ENCODE data around the gene GRK4.

DNA sequence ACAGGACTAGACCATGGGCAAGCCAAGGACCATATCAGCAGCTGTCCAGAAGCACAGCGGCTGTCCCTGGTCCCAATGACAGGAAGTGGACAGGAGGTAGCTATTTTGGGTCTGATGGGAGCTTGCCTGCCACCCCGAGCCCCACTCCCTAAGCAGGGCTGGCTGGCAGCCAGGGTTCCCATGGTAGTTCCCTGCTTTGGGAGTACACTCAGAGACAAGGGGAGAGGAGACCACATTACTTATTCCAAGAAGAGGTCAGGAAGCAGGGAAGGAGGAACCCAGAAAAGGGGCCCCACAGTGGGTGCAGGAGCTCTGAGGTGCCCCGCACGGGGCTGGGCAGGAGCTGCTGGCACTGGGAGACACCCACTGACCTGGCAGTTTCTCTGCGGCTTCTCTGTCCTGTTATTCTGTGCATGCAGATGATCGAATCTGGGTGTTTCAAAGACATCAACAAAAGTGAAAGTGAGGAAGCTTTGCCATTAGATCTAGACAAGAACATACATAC, 74.6 kb downstream of the GRK4 start:
- TF ChIP-seq, protein P1, sequence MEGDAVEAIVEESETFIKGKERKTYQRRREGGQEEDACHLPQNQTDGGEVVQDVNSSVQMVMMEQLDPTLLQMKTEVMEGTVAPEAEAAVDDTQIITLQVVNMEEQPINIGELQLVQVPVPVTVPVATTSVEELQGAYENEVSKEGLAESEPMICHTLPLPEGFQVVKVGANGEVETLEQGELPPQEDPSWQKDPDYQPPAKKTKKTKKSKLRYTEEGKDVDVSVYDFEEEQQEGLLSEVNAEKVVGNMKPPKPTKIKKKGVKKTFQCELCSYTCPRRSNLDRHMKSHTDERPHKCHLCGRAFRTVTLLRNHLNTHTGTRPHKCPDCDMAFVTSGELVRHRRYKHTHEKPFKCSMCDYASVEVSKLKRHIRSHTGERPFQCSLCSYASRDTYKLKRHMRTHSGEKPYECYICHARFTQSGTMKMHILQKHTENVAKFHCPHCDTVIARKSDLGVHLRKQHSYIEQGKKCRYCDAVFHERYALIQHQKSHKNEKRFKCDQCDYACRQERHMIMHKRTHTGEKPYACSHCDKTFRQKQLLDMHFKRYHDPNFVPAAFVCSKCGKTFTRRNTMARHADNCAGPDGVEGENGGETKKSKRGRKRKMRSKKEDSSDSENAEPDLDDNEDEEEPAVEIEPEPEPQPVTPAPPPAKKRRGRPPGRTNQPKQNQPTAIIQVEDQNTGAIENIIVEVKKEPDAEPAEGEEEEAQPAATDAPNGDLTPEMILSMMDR (IDR thresholded peaks at IDR 0.05): no peak
- TF ChIP-seq POLR2A (IDR thresholded peaks at IDR 0.05): no peak
